OCI-LY3 (cell line): ENCODE results near the gene EMC10.
"Not testable (repeated sequence)": the region's sequence is repeated elsewhere in the genome, so short reads cannot be mapped to it uniquely, and the experiment has no call there.

Experiments used
- EZH2phosphoT487 ChIP-seq: fragments of 200-600 bp; shearing (Covaris generic); IDR thresholded peaks from 2 replicates; pipeline ENCODE4 v1.6.1; 2018; ENCODE audit warnings: antibody characterized with exemption, mixed run types, low read depth
- TF ChIP-seq, protein P1 (sequence below): fragments of 200-600, 300-600 bp; sonication (generic); IDR thresholded peaks from 2 replicates; pipeline ENCODE4 v1.5.1; 2014; ENCODE audit warnings: antibody characterized with exemption, low read length, low read depth

DNA sequence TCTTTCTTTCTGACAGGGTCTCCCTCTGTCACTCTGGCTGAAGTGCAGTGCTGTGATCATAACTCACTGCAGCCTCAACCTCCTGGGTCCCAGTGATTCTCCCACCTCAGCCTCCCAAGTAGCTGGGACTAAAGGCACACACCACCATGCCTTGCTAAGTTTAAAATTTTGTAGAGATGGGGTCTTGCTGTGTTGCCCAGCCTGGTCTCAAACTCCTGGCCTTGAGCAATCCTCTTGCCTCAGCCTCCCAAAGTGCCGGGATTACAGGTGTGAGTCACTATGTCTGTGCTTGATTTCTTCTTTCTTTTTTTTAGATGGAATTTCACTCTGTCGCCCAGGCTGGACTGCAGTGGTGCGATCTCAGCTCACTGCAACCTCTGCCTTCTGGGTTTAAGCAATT, 51.7 kb downstream of the EMC10 start:
- TF ChIP-seq, protein P1, sequence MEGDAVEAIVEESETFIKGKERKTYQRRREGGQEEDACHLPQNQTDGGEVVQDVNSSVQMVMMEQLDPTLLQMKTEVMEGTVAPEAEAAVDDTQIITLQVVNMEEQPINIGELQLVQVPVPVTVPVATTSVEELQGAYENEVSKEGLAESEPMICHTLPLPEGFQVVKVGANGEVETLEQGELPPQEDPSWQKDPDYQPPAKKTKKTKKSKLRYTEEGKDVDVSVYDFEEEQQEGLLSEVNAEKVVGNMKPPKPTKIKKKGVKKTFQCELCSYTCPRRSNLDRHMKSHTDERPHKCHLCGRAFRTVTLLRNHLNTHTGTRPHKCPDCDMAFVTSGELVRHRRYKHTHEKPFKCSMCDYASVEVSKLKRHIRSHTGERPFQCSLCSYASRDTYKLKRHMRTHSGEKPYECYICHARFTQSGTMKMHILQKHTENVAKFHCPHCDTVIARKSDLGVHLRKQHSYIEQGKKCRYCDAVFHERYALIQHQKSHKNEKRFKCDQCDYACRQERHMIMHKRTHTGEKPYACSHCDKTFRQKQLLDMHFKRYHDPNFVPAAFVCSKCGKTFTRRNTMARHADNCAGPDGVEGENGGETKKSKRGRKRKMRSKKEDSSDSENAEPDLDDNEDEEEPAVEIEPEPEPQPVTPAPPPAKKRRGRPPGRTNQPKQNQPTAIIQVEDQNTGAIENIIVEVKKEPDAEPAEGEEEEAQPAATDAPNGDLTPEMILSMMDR: not testable (repeated sequence)
- not testable (repeated sequence) for TF ChIP-seq EZH2phosphoT487
